Measurements from ENCODE around the gene HELLS.

Gene HELLS

DNA sequence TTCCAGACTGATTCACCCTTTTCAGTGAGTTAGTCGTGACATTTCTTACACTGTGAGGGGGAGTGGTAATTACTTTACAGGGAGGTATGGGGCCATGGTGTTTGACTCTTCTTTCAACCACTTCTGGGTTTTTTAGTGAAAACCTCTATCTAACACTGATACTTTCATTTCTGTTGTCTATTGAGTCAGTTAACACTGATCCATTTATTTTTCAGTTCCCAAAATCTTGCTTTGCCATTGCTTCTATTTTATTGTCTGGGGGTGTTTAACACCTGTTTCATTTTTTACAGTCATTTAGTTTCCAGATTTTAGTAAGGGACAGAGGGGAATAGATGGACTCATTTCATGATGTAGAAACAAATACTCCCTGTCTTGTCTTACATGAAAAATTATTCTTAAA, 61.5 kb downstream of the HELLS start:
- TF ChIP-seq CTCF (conservative IDR thresholded peaks at IDR 0.05; ENCODE audit: control insufficient read depth, insufficient read depth, low read depth, low read length): no peak
- H3K4me3 ChIP-seq (ENCODE audit: control insufficient read depth, low read depth, low read length): no peak overlapping the region
- no peak for DNase-seq (ENCODE audit: low read depth)

GRCh38 chr10:94608559-94608958, 63.0 kb downstream of the HELLS start:
- DNase-seq (ENCODE audit: low read depth): no peak
- TF ChIP-seq CTCF (conservative IDR thresholded peaks at IDR 0.05; ENCODE audit: control insufficient read depth, insufficient read depth, low read depth, low read length): no peak
- H3K4me3 ChIP-seq (ENCODE audit: control insufficient read depth, low read depth, low read length): no peak overlapping the region

DNA sequence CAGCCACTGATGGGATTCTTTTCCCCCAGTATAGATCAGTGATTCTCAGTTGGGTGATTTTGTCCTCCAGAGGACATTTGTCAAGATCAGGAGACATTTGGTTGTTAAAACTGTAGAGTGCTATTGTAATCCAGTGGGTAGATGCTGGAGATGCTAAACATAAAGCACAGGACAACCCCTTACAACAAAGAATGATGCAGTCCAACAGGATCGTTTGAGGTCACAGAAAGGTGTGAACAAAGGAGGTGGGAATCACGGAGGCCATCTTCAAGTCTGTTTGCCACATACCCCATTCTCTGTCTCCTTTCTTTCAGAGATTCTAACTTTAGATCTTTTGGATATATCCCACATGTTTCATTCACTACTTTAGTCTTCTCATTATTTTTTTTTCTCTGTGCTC, 69.0 kb downstream of the HELLS start:
- TF ChIP-seq CTCF (conservative IDR thresholded peaks at IDR 0.05; ENCODE audit: control insufficient read depth, insufficient read depth, low read depth, low read length): no peak
- H3K4me3 ChIP-seq (ENCODE audit: control insufficient read depth, low read depth, low read length): no peak overlapping the region
- DNase-seq (ENCODE audit: low read depth): no peak

DNA sequence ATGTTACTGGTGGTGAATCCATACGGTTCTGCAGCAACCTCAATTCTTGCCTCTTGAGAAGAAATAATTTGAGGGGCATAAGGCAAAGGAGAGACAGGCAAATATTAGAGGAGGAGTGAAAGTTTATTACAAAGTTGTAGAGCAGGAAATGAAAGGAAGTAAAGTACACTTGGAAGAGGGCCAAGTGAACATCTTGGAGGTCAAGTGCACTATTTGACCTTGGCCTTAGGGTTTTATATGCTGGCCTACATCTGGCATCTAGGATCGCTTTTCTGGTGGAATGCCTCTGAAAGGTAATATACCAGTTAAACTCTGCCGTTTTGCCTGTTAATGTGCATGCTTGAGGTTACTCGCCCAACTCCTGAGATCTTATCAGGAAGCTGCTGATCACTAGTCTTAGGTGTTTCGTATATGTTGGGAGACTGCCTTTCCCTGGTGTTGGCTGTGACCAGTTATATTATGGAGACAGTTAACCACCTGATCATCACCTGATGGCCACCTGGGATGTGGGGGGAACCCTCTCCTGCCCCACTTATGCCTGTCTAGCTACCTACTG, 71.9 kb downstream of the HELLS start:
- DNase-seq (ENCODE audit: low read depth): no peak
- H3K4me3 ChIP-seq (ENCODE audit: control insufficient read depth, low read depth, low read length): no peak overlapping the region
- no peak for TF ChIP-seq CTCF (conservative IDR thresholded peaks at IDR 0.05; ENCODE audit: control insufficient read depth, insufficient read depth, low read depth, low read length)

GRCh38 chr10:94622666-94623205, 77.1 kb downstream of the HELLS start:
- H3K4me3 ChIP-seq (ENCODE audit: control insufficient read depth, low read depth, low read length): no peak overlapping the region
- TF ChIP-seq CTCF (conservative IDR thresholded peaks at IDR 0.05; ENCODE audit: control insufficient read depth, insufficient read depth, low read depth, low read length): no peak
- DNase-seq (ENCODE audit: low read depth): no peak

DNA sequence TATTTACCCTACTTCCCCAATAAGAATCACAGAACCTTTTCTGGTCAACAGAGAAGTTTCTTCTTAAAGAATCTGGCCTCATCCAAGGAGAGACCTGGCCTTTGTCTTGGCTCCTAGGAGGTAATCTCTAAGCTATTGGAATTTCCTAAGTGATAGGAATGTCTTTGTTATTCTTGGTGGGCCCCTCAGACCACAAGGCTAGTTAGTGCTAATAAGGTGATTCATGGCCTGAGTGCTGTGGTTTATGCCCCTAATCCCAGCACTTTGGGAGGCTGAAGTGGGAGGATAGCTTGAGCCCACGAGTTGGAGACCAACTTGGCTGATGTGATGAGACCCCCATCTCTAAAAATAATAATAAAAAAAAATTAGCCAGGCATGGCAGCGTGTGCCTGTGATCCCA, 78.0 kb downstream of the HELLS start:
- no peak for DNase-seq (ENCODE audit: low read depth)
- no peak for TF ChIP-seq CTCF (conservative IDR thresholded peaks at IDR 0.05; ENCODE audit: control insufficient read depth, insufficient read depth, low read depth, low read length)

DNA sequence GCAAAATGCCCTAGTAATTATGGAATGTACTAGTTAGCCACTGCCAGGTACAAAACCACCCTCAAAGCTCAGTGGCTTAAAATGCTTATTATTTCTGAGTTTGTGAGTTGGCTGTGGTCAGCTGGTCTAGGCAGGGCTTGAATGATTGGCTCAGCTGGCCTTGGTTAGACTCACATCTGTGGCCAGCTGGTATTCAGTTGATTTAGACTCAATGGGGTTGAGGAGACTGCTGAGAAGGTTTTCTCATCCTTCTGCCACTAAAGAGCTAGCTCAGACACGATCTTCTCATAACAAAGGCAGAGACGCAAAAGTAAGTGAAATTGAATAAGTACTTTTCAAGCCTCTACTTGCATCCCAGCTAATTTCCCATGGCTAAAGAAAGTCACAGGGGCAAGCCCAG, 80.9 kb downstream of the HELLS start:
- no peak for DNase-seq (ENCODE audit: low read depth)
- H3K4me3 ChIP-seq (ENCODE audit: control insufficient read depth, low read depth, low read length): no peak overlapping the region
- TF ChIP-seq CTCF (conservative IDR thresholded peaks at IDR 0.05; ENCODE audit: control insufficient read depth, insufficient read depth, low read depth, low read length): no peak

More for the DNA sequence above, 78.0 kb downstream of the HELLS start:
- H3K4me3 ChIP-seq (ENCODE audit: control insufficient read depth, low read depth, low read length): no peak overlapping the region

Measured in fibroblast of mammary gland (primary cell).